Endothelial cell of umbilical vein (primary cell): Measurements from ENCODE around the gene PSTPIP1. TPM values are rescaled to one million over a fixed set of nuclear protein-coding genes. Genes with fewer than 3 reads are reported as not detected.

Source experiments
- BruUV-seq: library from RNA; stranded (reverse); fragments of 400-500 nt; replicated peaks from 2 replicates; lab custom pipeline; 2021; lab: Mats Ljungman, UMichigan
- CTCF ChIA-PET: fragments of 300-600, 350-600 bp; sonication (Branson Sonifier 250); formaldehyde crosslinking; loops from one replicate; lab custom pipeline; 2021; ENCODE audit warnings: antibody characterized with exemption, inconsistent platforms; lab: Charles Lee
- POLR2A ChIA-PET: fragments of 300-600, 350-600 bp; sonication (Branson Sonifier 250); formaldehyde crosslinking; loops from one replicate; lab custom pipeline; 2021; ENCODE audit warnings: antibody characterized with exemption, inconsistent platforms; lab: Charles Lee
- DNase-seq: peaks from one replicate; pipeline ENCODE4 v3.0.0-alpha.2; 2011; ENCODE audit warnings: low read depth, low spot score
- FAIRE-seq: peaks from 2 replicates; lab custom pipeline; 2011; peaks lifted over from hg19 to GRCh38; lab: Jason Lieb, UNC
- H2AFZ ChIP-seq: 2 replicates; pipeline ENCODE4 v1.6.0; 2012; ENCODE audit warnings: low read depth, low read length, control low read depth, inconsistent platforms
- H3K27ac ChIP-seq: 2 replicates; pipeline ENCODE4 v1.5.1; 2011; ENCODE audit warnings: low read depth, mild to moderate bottlenecking, control low read depth, low read length, moderate library complexity; ENCODE audit not compliant: insufficient read depth
- H3K27me3 ChIP-seq, 2 experiments: 2 replicates each; pipeline versions ENCODE4 v1.6.0 to v1.6.1; 2011; ENCODE audit warnings: low read length in 2 of 2, mixed read lengths in 1 of 2; ENCODE audit not compliant: control insufficient read depth in 2 of 2, insufficient read depth in 2 of 2
- H3K36me3 ChIP-seq, 2 experiments: 2 replicates in 1 of 2; 3 replicates in 1 of 2; pipeline ENCODE4 v1.5.1; 2011; ENCODE audit warnings: low read length in 2 of 2, mild to moderate bottlenecking in 1 of 2, moderate library complexity in 1 of 2; ENCODE audit not compliant: control insufficient read depth in 2 of 2, insufficient read depth in 2 of 2; ENCODE audit errors: extremely low read depth in 1 of 2
- H3K4me1 ChIP-seq: 3 replicates; pipeline ENCODE4 v1.5.1; 2011; ENCODE audit warnings: mild to moderate bottlenecking, low read length; ENCODE audit not compliant: control insufficient read depth, insufficient read depth; ENCODE audit errors: extremely low read depth
- H3K4me2 ChIP-seq: 2 replicates; pipeline ENCODE4 v1.6.1; 2011; ENCODE audit warnings: low read length, control low read depth, mixed read lengths; ENCODE audit not compliant: insufficient read depth
- H3K4me3 ChIP-seq, 3 experiments: fragments of 200-600 bp in 1 of 3; sonication (generic), shearing (Covaris generic) in 1 of 3; replicated peaks in 1 of 3; 2 replicates each; pipeline ENCODE4 v1.5.1; 2011 to 2016; ENCODE audit warnings: control low read depth in 3 of 3, low read length in 3 of 3, mild to moderate bottlenecking in 2 of 3, inconsistent platforms in 1 of 3, low read depth in 1 of 3, moderate library complexity in 1 of 3; ENCODE audit not compliant: insufficient read depth in 1 of 3
- H3K79me2 ChIP-seq: 2 replicates; pipeline ENCODE4 v1.6.0; 2012; ENCODE audit warnings: low read length, inconsistent platforms; ENCODE audit not compliant: control insufficient read depth, insufficient read depth
- H3K9ac ChIP-seq: replicated peaks from 2 replicates; pipeline ENCODE3; 2011; ENCODE audit warnings: low read length, control low read depth; ENCODE audit not compliant: insufficient read depth; ENCODE audit errors: extremely low read depth
- H3K9me1 ChIP-seq: replicated peaks from 3 replicates; pipeline ENCODE4 v1.6.0; 2011; ENCODE audit warnings: mild to moderate bottlenecking, low read length; ENCODE audit not compliant: control insufficient read depth, insufficient read depth; ENCODE audit errors: extremely low read depth
- H3K9me3 ChIP-seq: replicated peaks from 2 replicates; pipeline ENCODE4 v1.5.1; 2012; ENCODE audit warnings: low read length, inconsistent platforms; ENCODE audit not compliant: control insufficient read depth, insufficient read depth
- H4K20me1 ChIP-seq: replicated peaks from 2 replicates; pipeline ENCODE3; 2011; ENCODE audit warnings: mild to moderate bottlenecking, low read length; ENCODE audit not compliant: control insufficient read depth, insufficient read depth; ENCODE audit errors: extremely low read depth
- EZH2 ChIP-seq: IDR thresholded peaks from 2 replicates; pipeline ENCODE4 v1.6.1; 2012; ENCODE audit warnings: borderline replicate concordance, low read depth, mild to moderate bottlenecking, moderate library complexity, low read length, inconsistent platforms; ENCODE audit not compliant: severe bottlenecking
- FOS ChIP-seq: IDR thresholded peaks from 2 replicates; pipeline ENCODE4 v1.6.1; 2011; ENCODE audit warnings: mild to moderate bottlenecking, low read length, moderate library complexity, borderline replicate concordance; ENCODE audit not compliant: insufficient read depth
- GATA2 ChIP-seq: IDR thresholded peaks from 2 replicates; pipeline ENCODE4 v1.7.0; 2011; ENCODE audit warnings: low read depth, mild to moderate bottlenecking, moderate library complexity, mixed read lengths, low read length; ENCODE audit not compliant: insufficient read length, insufficient read depth
- JUN ChIP-seq: IDR thresholded peaks from 2 replicates; pipeline ENCODE4 v1.6.1; 2011; ENCODE audit warnings: borderline replicate concordance, low read depth; ENCODE audit not compliant: insufficient read length, insufficient read depth
- MYC ChIP-seq: IDR thresholded peaks from one replicate; pipeline ENCODE4 v1.6.1; 2011; ENCODE audit warnings: mild to moderate bottlenecking, low read depth, low read length
- POLR2A ChIP-seq: IDR thresholded peaks from 2 replicates; pipeline ENCODE4 v1.6.1; 2012; ENCODE audit warnings: low read depth, mild to moderate bottlenecking, control low read depth, low read length
- POLR2AphosphoS5 ChIP-seq: IDR thresholded peaks from 2 replicates; pipeline ENCODE4 v1.6.1; 2012; ENCODE audit warnings: low read depth, mild to moderate bottlenecking, control low read depth, low read length, moderate library complexity; ENCODE audit not compliant: insufficient read depth
- dilution Hi-C: fragments of 300-500 bp; cut with MboI; formaldehyde crosslinking; loops from one replicate; pipeline ENCODE4 v1.15.0; 2019; ENCODE audit warnings: low sequenced_read_pairs; ENCODE audit not compliant: extremely low pct_ligation_motif_present
- intact Hi-C: fragments of 100-400 bp; cut with micrococcal nuclease; formaldehyde crosslinking; loops from one replicate; pipeline ENCODE4 v1.10.0; 2022
- polyA plus RNA-seq, 4 experiments: library from polyadenylated mRNA; depleted of rRNA in 3 of 4; stranded (reverse) in 3 of 4; unstranded in 1 of 4; fragments of >200 nt; gene quantifications; 2 replicates each; pipeline versions ENCODE4 v1.2.1 to v1.2.3, GENCODE V29; 2011 to 2012; ENCODE audit warnings: missing spikeins in 1 of 4
- total RNA-seq: library from RNA; stranded (reverse); gene quantifications from 2 replicates; pipeline ENCODE4 v1.2.3, GENCODE V29; 2021
- TF ChIP-seq, protein P1 (sequence below), 2 donors: IDR thresholded peaks; 1 replicate in 1 of 2; 2 replicates in 1 of 2; pipeline ENCODE4 v1.5.1; 2011; ENCODE audit warnings: low read length in 2 of 2, mild to moderate bottlenecking in 2 of 2, moderate library complexity in 2 of 2, control low read depth in 1 of 2, inconsistent platforms in 1 of 2, low read depth in 1 of 2; ENCODE audit not compliant: insufficient read depth in 1 of 2; ENCODE audit errors: extremely low read depth in 1 of 2
- TF ChIP-seq, protein P2 (sequence below): IDR thresholded peaks from 2 replicates; pipeline ENCODE4 v1.6.1; 2011; ENCODE audit not compliant: insufficient read depth, insufficient read length

The PSTPIP1 gene
- total and polyA plus RNA-seq, 2 donors (not counting 3 experiments of a cell fraction or from before 2014, with no cell fraction given) = not detected

DNA sequence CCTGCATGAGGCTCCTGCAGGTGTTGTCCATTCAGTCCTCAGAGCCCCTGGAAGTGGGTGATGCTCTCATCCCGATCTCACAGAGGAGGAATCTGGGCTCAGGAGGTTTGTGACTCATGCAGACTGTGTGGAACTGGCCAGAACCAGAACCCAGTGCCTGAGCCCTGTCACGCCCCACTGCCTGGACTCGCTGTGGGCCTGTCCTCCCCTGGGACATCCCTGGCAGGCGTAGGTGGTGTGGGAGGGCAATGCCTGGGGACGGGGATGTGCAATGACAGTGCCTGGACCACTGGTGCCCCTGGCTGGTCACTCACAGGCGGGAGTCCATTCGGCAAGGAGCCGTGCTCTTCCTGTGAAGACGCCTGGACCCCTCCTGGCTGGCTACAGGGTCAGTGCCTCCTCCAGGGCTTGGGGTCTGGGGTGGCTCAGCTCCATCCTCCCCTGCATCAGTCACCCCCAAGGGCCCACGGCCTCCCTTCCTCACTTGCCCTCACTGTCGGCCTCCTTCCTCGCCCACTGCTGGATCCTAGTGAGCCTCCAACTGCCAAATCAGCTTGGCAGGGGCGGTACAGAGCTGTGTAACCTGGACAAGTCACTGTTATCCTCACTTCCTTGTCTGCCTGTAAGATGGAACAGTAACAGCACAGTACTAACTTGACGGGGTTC is 14.9 kb downstream of the PSTPIP1 start:
- H2AFZ ChIP-seq = no peak overlapping the region
- intact Hi-C loops = no loop called here
- FAIRE-seq = no peak

DNA sequence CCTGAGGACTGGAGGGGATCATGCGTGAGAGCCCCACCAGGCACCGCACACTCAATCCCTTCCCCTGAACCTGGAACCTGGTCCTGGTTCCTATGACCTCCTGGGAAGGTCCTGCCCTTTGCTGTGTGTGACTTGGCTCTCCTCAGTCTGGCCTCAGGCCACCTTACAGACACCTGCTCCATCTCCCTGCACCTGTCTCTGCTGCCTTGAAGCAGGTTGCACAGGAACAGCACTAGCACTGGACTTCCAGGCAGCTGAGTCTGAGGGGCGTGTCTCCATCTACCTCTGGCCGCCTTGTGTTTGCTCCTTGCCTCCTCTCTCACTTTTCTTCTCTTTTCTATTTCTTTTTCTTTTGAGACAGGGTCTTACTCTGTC is 15.4 kb downstream of the PSTPIP1 start:
- peaks cover under 1 to 2% of the 10 kb centered on the region in 2 experiments for H3K27me3 ChIP-seq
- TF ChIP-seq EZH2 (no peak), GATA2 (no peak), MYC (no peak), JUN (no peak), POLR2A (no peak), POLR2AphosphoS5 (no peak), FOS (no peak)
- TF ChIP-seq, protein P1, sequence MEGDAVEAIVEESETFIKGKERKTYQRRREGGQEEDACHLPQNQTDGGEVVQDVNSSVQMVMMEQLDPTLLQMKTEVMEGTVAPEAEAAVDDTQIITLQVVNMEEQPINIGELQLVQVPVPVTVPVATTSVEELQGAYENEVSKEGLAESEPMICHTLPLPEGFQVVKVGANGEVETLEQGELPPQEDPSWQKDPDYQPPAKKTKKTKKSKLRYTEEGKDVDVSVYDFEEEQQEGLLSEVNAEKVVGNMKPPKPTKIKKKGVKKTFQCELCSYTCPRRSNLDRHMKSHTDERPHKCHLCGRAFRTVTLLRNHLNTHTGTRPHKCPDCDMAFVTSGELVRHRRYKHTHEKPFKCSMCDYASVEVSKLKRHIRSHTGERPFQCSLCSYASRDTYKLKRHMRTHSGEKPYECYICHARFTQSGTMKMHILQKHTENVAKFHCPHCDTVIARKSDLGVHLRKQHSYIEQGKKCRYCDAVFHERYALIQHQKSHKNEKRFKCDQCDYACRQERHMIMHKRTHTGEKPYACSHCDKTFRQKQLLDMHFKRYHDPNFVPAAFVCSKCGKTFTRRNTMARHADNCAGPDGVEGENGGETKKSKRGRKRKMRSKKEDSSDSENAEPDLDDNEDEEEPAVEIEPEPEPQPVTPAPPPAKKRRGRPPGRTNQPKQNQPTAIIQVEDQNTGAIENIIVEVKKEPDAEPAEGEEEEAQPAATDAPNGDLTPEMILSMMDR (IDR thresholded peaks at IDR 0.05; ENCODE audit: extremely low read depth in 1 of 2, insufficient read depth in 1 of 2, low read depth in 1 of 2, low read length in 2 of 2) = no peak
- TF ChIP-seq, protein P2, sequence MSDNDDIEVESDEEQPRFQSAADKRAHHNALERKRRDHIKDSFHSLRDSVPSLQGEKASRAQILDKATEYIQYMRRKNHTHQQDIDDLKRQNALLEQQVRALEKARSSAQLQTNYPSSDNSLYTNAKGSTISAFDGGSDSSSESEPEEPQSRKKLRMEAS = no peak
- no peaks in the 10 kb centered on the region for H4K20me1 ChIP-seq
- no peak overlapping the region for H3K4me3 ChIP-seq
- H3K9ac ChIP-seq = no peak overlapping the region
- H3K79me2 ChIP-seq = no peaks in the 10 kb centered on the region
- ChIA-PET POLR2A (no interaction called here), CTCF (interaction anchor here (1.0 kb wide), 1 partner anchor 533 kb away, joined by 3 read pairs; no protein-coding TSS in a partner anchor)
- intact Hi-C loops = no loop called here
- no TSS peak for BruUV-seq
- H3K36me3 ChIP-seq = no peaks in the 10 kb centered on the region
- H2AFZ ChIP-seq = no peak overlapping the region
- no peak overlapping the region for H3K4me2 ChIP-seq
- dilution Hi-C loops = no loop called here
- H3K27ac ChIP-seq = no peak overlapping the region
- FAIRE-seq (no peak), DNase-seq (no peak)
- H3K9me3 ChIP-seq = no peaks in the 10 kb centered on the region
- no peaks in the 10 kb centered on the region for H3K4me1 ChIP-seq
- H3K9me1 ChIP-seq = no peaks in the 10 kb centered on the region

More for the DNA sequence above, 14.9 kb downstream of the PSTPIP1 start:
- CTCF ChIA-PET = no interaction called here
- H4K20me1 ChIP-seq = no peaks in the 10 kb centered on the region
- H3K27me3 ChIP-seq = peaks cover 1 to 2% of the 10 kb centered on the region in 2 experiments
- no peaks in the 10 kb centered on the region for H3K4me1 ChIP-seq
- H3K79me2 ChIP-seq = no peaks in the 10 kb centered on the region
- H3K4me3 ChIP-seq = no peak overlapping the region
- BruUV-seq = no TSS peak
- POLR2A ChIA-PET = no interaction called here
- no peak for TF ChIP-seq GATA2
- TF ChIP-seq POLR2A = no peak
- TF ChIP-seq JUN = no peak
- no peak for TF ChIP-seq FOS
- TF ChIP-seq POLR2AphosphoS5 = no peak
- TF ChIP-seq, protein P2 = no peak
- no peaks in the 10 kb centered on the region for H3K9me3 ChIP-seq
- no peaks in the 10 kb centered on the region for H3K9me1 ChIP-seq
- no peak overlapping the region for H3K27ac ChIP-seq
- H3K36me3 ChIP-seq = no peaks in the 10 kb centered on the region
- no peak overlapping the region for H3K4me2 ChIP-seq
- dilution Hi-C loops = no loop called here
- DNase-seq = no peak
- H3K9ac ChIP-seq = no peak overlapping the region
